K562 (cell line): Measurements from ENCODE around the gene MICAL1. TPM values are rescaled to one million over a fixed set of nuclear protein-coding genes. Genes with fewer than 3 reads are reported as not detected.
A peak's percentile ranks its signal among the peaks of the same experiment; 100 is the strongest.

ENCODE experiments used
- ADNP ChIP-seq: fragments of 200-800 bp; sonication (Bioruptor generic); IDR thresholded peaks from 2 replicates; pipeline ENCODE4 v1.6.1; 2016; ENCODE audit warnings: missing genetic modification characterization, missing compliant biosample characterization
- ARNT ChIP-seq, 2 experiments: fragments of 450-650 bp; IDR thresholded peaks; 2 replicates each; pipeline ENCODE4 v1.6.1; 2016; ENCODE audit warnings: mild to moderate bottlenecking in 1 of 2
- CHD2 ChIP-seq: IDR thresholded peaks from 2 replicates; pipeline ENCODE4 v1.6.1; 2011; ENCODE audit warnings: low read depth, low read length
- ETS1 ChIP-seq: conservative IDR thresholded peaks from 2 replicates; pipeline ENCODE4 v1.6.1; 2011; ENCODE audit warnings: low read depth, mild to moderate bottlenecking, low read length; ENCODE audit not compliant: control insufficient read depth
- HBP1 ChIP-seq: fragments of 450-650 bp; formaldehyde crosslinking; IDR thresholded peaks from 2 replicates; pipeline ENCODE4 v1.4.0; 2022; ENCODE audit warnings: missing genetic modification characterization
- HMG20A ChIP-seq: fragments of 450-650 bp; formaldehyde crosslinking; conservative IDR thresholded peaks from 2 replicates; pipeline ENCODE4 v1.4.0; 2020; ENCODE audit warnings: mild to moderate bottlenecking, mixed read lengths
- MLX ChIP-seq, 2 experiments: fragments of 450-650 bp in 1 of 2; sonication (generic) in 1 of 2; formaldehyde crosslinking; conservative IDR thresholded peaks; 2 replicates each; pipeline versions ENCODE4 v1.4.0 to v1.8.1; 2020 to 2022; ENCODE audit warnings: mild to moderate bottlenecking in 1 of 2, missing genetic modification reagents in 1 of 2
- RFX5 ChIP-seq: IDR thresholded peaks from 2 replicates; pipeline ENCODE4 v1.6.1; 2011; ENCODE audit warnings: low read depth, mild to moderate bottlenecking, improper control_type of control experiment, low read length
- SIN3B ChIP-seq: fragments of 450-650 bp; IDR thresholded peaks from 2 replicates; pipeline ENCODE4 v1.6.1; 2017; ENCODE audit warnings: low read depth, mild to moderate bottlenecking, moderate library complexity
- SIRT6 ChIP-seq: IDR thresholded peaks from one replicate; pipeline ENCODE4 v1.6.1; 2012; ENCODE audit warnings: low read depth, mild to moderate bottlenecking, control low read depth, inconsistent platforms, low read length, moderate library complexity
- SRSF3 ChIP-seq: fragments of 200-400 bp; formaldehyde crosslinking; IDR thresholded peaks from 2 replicates; pipeline ENCODE4 v1.6.1; 2016; ENCODE audit warnings: mild to moderate bottlenecking, low read length, moderate library complexity; ENCODE audit not compliant: insufficient read depth
- ZNF140 ChIP-seq: fragments of 250-450 bp; sonication (Bioruptor Pico); IDR thresholded peaks from 2 replicates; pipeline ENCODE4 v1.8.0; 2021; ENCODE audit warnings: moderate library complexity, mild to moderate bottlenecking, inconsistent platforms
- ZNF174 ChIP-seq: fragments of 250-450 bp; sonication (Bioruptor Pico); IDR thresholded peaks from 2 replicates; pipeline ENCODE4 v1.4.0; 2020; ENCODE audit warnings: mild to moderate bottlenecking
- ZNF644 ChIP-seq: fragments of 200-800 bp; sonication (Bioruptor generic); IDR thresholded peaks from 2 replicates; pipeline ENCODE4 v1.6.1; 2016; ENCODE audit warnings: low read depth, missing genetic modification characterization, missing compliant biosample characterization
- polyA plus RNA-seq, 8 experiments: library from polyadenylated mRNA; depleted of rRNA in 4 of 8; stranded (reverse) in 5 of 8; unstranded in 3 of 8; fragments of >200 nt; fragmentation: Nextera tagmentation in 2 of 8; fragmentation: Illumina TruSeq in 1 of 8; extraction: Ambion mirVana in 2 of 8; extraction: Trizol in 1 of 8; gene quantifications; 2 replicates each; pipeline versions ENCODE4 v1.2.1 to v1.2.3, GENCODE V29; 2011 to 2014; ENCODE audit warnings: inconsistent platforms in 1 of 8, missing spikeins in 1 of 8
- total RNA-seq, 7 experiments: library from RNA; depleted of rRNA in 6 of 7; stranded (reverse); fragments of >200 nt in 6 of 7; fragmentation: Illumina TruSeq in 2 of 7; extraction: Trizol in 2 of 7; gene quantifications; 2 replicates each; pipeline versions ENCODE4 v1.2.1 to v1.2.3, GENCODE V29; 2011 to 2021; ENCODE audit warnings: low replicate concordance in 1 of 7
- TF ChIP-seq, protein P1 (sequence below): sonication (generic); formaldehyde crosslinking; IDR thresholded peaks from 2 replicates; pipeline ENCODE4 v1.9.0; 2022; ENCODE audit warnings: mild to moderate bottlenecking, missing genetic modification reagents
- TF ChIP-seq, protein P2 (sequence below): fragments of 150-350 bp; conservative IDR thresholded peaks from 2 replicates; pipeline ENCODE4 v1.6.1; 2014; ENCODE audit warnings: low read length
- TF ChIP-seq, protein P3 (sequence below), 2 experiments: fragments of 150-350 bp in 1 of 2; IDR thresholded peaks; 2 replicates each; pipeline ENCODE4 v1.6.1; 2012 to 2016; ENCODE audit warnings: low read depth in 2 of 2, low read length in 2 of 2, mild to moderate bottlenecking in 1 of 2, moderate library complexity in 1 of 2

The MICAL1 gene
- total and polyA plus RNA-seq, 9 of the 15 experiments (the other 6 are each of a cell fraction or from before 2014, with no cell fraction given): 0.07 to 15.2 (median 7.0) TPM

DNA sequence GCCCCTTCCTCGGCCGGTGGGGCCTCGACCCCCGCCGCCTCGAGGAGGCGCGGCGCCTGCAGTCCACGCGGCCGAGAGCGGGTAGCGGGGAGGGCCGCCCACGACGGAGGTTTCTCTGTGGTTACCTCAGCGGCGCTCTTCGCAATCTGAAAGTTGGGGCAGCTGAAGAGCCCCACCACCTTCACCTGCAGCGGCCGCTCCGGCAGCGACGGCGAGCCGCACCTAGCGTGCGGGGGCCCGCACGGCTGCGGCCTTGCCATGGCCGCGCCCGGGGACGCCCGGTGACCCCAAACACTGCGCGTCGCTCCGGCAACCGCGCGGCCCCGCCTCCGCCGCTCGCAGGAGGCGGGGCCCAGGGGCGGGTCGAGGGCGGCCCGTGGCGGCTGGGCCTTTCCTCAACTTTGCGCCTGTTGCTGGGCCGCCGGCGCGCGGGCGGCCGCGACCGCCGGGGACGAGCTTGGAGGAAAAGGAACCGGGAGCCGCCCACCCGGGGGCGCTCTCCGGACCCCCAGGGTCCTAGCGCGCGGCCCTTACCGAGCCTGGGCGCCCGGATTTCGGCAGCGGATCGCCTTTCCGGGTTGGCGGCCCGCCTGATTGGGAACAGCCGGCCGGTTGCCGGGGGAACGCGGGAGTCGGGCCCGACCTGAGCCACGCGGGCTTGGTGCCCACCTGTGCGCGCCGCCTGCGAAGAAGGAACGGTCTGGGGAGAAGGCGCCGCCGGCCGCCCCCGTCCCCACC lies 15.1 kb downstream of the MICAL1 start, which contains the start of the genes PPIL6 and SMPD2 (continued):
- TF ChIP-seq ETS1 (peak; percentile 63; the same call in 1 of the 2 replicates), SRSF3 (no peak), ARNT (IDR thresholded peaks at IDR 0.05) (no peak), ZNF644 (tag) (peak; percentile 47; the same call in 1 of the 2 replicates), HMG20A (CRISPR knock-in tag) (no peak), RFX5 (no peak), ADNP (no peak), ZNF174 (no peak), HBP1 (CRISPR knock-in tag) (no peak), ZNF140 (no peak), SIN3B (peak; percentile 37; the same call in 1 of the 2 replicates), CHD2 (no peak), SIRT6 (no peak), MLX (CRISPR knock-in tag; conservative IDR thresholded peaks at IDR 0.05) (peak in 1 of 2 experiments; percentile 62; a peak in 1 of 4 replicates)
- TF ChIP-seq, protein P1, sequence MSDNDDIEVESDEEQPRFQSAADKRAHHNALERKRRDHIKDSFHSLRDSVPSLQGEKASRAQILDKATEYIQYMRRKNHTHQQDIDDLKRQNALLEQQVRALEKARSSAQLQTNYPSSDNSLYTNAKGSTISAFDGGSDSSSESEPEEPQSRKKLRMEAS (CRISPR knock-in tag): peak; percentile 90
- TF ChIP-seq, protein P2, sequence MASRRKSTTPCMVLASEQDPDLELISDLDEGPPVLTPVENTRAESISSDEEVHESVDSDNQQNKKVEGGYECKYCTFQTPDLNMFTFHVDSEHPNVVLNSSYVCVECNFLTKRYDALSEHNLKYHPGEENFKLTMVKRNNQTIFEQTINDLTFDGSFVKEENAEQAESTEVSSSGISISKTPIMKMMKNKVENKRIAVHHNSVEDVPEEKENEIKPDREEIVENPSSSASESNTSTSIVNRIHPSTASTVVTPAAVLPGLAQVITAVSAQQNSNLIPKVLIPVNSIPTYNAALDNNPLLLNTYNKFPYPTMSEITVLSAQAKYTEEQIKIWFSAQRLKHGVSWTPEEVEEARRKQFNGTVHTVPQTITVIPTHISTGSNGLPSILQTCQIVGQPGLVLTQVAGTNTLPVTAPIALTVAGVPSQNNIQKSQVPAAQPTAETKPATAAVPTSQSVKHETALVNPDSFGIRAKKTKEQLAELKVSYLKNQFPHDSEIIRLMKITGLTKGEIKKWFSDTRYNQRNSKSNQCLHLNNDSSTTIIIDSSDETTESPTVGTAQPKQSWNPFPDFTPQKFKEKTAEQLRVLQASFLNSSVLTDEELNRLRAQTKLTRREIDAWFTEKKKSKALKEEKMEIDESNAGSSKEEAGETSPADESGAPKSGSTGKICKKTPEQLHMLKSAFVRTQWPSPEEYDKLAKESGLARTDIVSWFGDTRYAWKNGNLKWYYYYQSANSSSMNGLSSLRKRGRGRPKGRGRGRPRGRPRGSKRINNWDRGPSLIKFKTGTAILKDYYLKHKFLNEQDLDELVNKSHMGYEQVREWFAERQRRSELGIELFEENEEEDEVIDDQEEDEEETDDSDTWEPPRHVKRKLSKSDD: no peak
- TF ChIP-seq, protein P3, sequence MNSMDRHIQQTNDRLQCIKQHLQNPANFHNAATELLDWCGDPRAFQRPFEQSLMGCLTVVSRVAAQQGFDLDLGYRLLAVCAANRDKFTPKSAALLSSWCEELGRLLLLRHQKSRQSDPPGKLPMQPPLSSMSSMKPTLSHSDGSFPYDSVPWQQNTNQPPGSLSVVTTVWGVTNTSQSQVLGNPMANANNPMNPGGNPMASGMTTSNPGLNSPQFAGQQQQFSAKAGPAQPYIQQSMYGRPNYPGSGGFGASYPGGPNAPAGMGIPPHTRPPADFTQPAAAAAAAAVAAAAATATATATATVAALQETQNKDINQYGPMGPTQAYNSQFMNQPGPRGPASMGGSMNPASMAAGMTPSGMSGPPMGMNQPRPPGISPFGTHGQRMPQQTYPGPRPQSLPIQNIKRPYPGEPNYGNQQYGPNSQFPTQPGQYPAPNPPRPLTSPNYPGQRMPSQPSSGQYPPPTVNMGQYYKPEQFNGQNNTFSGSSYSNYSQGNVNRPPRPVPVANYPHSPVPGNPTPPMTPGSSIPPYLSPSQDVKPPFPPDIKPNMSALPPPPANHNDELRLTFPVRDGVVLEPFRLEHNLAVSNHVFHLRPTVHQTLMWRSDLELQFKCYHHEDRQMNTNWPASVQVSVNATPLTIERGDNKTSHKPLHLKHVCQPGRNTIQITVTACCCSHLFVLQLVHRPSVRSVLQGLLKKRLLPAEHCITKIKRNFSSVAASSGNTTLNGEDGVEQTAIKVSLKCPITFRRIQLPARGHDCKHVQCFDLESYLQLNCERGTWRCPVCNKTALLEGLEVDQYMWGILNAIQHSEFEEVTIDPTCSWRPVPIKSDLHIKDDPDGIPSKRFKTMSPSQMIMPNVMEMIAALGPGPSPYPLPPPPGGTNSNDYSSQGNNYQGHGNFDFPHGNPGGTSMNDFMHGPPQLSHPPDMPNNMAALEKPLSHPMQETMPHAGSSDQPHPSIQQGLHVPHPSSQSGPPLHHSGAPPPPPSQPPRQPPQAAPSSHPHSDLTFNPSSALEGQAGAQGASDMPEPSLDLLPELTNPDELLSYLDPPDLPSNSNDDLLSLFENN (IDR thresholded peaks at IDR 0.05; ENCODE audit: low read depth in 2 of 2, low read length in 2 of 2): no peak
